Esophagus squamous epithelium (tissue), 4 donors: ENCODE results near the gene TMEM127.

Experiments
- CTCF ChIP-seq, 6 experiments: fragments of 450-650 bp in 4 of 6; fragments of 200-600 bp in 2 of 6; sonication (generic) in 2 of 6; IDR thresholded peaks; one replicate each; pipeline ENCODE4 v1.5.1; 2016 to 2019; ENCODE audit warnings: antibody characterized with exemption in 6 of 6, mild to moderate bottlenecking in 4 of 6, moderate library complexity in 4 of 6
- POLR2A ChIP-seq, 4 donors: fragments of 450-650 bp; IDR thresholded peaks; one replicate each; pipeline ENCODE4 v1.6.1; 2017; ENCODE audit warnings: antibody characterized with exemption in 4 of 4, mild to moderate bottlenecking in 4 of 4, moderate library complexity in 3 of 4

GRCh38 chr2:96249654-96250053 lies 16.1 kb downstream of the TMEM127 start:
- no peak for TF ChIP-seq CTCF (IDR thresholded peaks at IDR 0.05)
- TF ChIP-seq POLR2A (IDR thresholded peaks at IDR 0.05): no peak
